Fibroblast of skin of abdomen (primary cell): ENCODE data around the gene AMPH.
"Not testable (repeated sequence)": the region's sequence is repeated elsewhere in the genome, so short reads cannot be mapped to it uniquely, and the experiment has no call there.

ENCODE experiments used
- DNase-seq: peaks from one replicate; pipeline ENCODE4 v3.0.0-alpha.2; 2013

AMPH gene

GRCh38 chr7:38349126-38349795 is 281.9 kb downstream of the AMPH start:
- DNase-seq, result not testable (repeated sequence)

GRCh38 chr7:38345299-38346172 is 285.6 kb downstream of the AMPH start:
- DNase-seq, result peak; percentile 57

GRCh38 chr7:38344741-38345140 is 286.4 kb downstream of the AMPH start:
- not testable (repeated sequence) for DNase-seq

- not testable (repeated sequence) for DNase-seq
Observed at GRCh38 chr7:38342135-38342534, 289.0 kb downstream of the AMPH start.

- not testable (repeated sequence) for DNase-seq
Observed at GRCh38 chr7:38341172-38341705, 289.9 kb downstream of the AMPH start.

GRCh38 chr7:38339953-38340819 is 291.0 kb downstream of the AMPH start:
- no peak for DNase-seq

GRCh38 chr7:38336148-38336515 is 295.0 kb downstream of the AMPH start:
- not testable (repeated sequence) for DNase-seq

GRCh38 chr7:38335492-38336147 is 295.6 kb downstream of the AMPH start:
- DNase-seq, result peak; percentile 87

GRCh38 chr7:38335128-38335491 is 296.1 kb downstream of the AMPH start:
- no peak for DNase-seq

GRCh38 chr7:38334163-38334562 is 297.0 kb downstream of the AMPH start:
- no peak for DNase-seq
